ENCODE results near the gene TMEM63C.

DNA sequence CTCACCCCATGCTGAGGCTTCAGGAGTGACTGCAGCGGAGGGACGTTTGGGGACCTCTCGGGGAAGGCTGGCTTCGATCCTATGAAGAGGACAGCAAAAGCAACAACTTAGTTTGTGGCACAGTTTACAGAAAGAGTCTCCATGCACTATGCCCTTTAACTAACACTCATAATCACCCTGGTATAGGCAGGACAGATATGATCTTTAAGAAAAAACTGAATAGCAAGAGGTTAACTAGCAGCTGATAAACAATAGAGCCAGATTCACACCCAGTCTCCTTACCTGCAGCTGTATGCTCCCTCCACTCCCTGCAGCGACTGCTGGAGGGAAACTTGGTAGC, 27.4 kb downstream of the TMEM63C start:
- TF ChIP-seq POLR2A (IDR thresholded peaks at IDR 0.05) = no peak
- TF ChIP-seq, protein P1, sequence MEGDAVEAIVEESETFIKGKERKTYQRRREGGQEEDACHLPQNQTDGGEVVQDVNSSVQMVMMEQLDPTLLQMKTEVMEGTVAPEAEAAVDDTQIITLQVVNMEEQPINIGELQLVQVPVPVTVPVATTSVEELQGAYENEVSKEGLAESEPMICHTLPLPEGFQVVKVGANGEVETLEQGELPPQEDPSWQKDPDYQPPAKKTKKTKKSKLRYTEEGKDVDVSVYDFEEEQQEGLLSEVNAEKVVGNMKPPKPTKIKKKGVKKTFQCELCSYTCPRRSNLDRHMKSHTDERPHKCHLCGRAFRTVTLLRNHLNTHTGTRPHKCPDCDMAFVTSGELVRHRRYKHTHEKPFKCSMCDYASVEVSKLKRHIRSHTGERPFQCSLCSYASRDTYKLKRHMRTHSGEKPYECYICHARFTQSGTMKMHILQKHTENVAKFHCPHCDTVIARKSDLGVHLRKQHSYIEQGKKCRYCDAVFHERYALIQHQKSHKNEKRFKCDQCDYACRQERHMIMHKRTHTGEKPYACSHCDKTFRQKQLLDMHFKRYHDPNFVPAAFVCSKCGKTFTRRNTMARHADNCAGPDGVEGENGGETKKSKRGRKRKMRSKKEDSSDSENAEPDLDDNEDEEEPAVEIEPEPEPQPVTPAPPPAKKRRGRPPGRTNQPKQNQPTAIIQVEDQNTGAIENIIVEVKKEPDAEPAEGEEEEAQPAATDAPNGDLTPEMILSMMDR (IDR thresholded peaks at IDR 0.05) = no peak
- no peak for TF ChIP-seq EP300 (IDR thresholded peaks at IDR 0.05; ENCODE audit: low read depth)
